ENCODE data around the gene USP7. TPM values are rescaled to one million over a fixed set of nuclear protein-coding genes. Genes with fewer than 3 reads are reported as not detected.
A peak's percentile ranks its signal among the peaks of the same experiment; 100 is the strongest.

The USP7 gene
- polyA plus RNA-seq, 3 donors, result 2.4 to 31.7 (median 4.1) TPM

DNA sequence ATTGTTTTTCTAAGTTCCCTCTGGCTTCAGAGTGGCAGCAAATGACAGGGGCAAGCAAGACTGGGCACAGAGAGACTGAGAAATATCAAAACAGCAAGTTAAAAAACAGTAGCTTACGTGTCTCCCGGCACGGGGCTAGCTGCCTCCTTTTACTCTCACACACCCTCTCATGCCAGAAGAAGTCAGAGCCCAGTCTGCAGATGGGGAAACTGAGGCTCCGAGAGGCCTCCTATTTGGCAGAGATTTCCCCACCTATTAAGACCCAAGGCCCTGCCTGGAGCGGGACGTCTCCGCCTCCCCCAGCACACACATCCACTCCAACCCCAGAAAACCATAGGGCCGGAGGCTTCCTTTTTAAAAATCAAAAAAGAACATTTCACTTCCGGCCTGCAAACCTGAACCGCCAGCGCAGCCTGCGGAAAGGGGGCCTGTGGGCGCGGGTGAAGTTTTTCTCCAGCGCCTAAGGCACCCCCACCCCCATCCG, 95.7 kb downstream of the USP7 start:
- TF ChIP-seq, protein P1, sequence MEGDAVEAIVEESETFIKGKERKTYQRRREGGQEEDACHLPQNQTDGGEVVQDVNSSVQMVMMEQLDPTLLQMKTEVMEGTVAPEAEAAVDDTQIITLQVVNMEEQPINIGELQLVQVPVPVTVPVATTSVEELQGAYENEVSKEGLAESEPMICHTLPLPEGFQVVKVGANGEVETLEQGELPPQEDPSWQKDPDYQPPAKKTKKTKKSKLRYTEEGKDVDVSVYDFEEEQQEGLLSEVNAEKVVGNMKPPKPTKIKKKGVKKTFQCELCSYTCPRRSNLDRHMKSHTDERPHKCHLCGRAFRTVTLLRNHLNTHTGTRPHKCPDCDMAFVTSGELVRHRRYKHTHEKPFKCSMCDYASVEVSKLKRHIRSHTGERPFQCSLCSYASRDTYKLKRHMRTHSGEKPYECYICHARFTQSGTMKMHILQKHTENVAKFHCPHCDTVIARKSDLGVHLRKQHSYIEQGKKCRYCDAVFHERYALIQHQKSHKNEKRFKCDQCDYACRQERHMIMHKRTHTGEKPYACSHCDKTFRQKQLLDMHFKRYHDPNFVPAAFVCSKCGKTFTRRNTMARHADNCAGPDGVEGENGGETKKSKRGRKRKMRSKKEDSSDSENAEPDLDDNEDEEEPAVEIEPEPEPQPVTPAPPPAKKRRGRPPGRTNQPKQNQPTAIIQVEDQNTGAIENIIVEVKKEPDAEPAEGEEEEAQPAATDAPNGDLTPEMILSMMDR (IDR thresholded peaks at IDR 0.05), result no peak
- H2AFZ ChIP-seq (ENCODE audit: insufficient read depth, low read depth, low read length, poor library complexity, severe bottlenecking), result peak overlapping the region; percentile 89
- peak overlapping the region; percentile 78 for H3K4me2 ChIP-seq (replicated peaks; ENCODE audit: extremely low read depth, low read length, poor library complexity, severe bottlenecking)
- Mint-ChIP-seq H3K27me3 (ENCODE audit: low read depth in 3 of 3) (peaks cover under 1 to 3% (median 2%) of the 10 kb centered on the region in 3 donors), H3K27ac (peak overlapping the region in 6 of 7 donors; percentile 54 to 79 (median 70)), H3K4me3 (peak overlapping the region; percentile 93 to 96), H3K4me1 (peaks cover 54% of the 10 kb centered on the region), H3K9me3 (no peaks in the 10 kb centered on the region), H3K36me3 (peaks cover 2 to 5% of the 10 kb centered on the region in 2 donors)
- peak overlapping the region; percentile 83 to 90 (median 84) for H3K4me3 ChIP-seq (replicated peaks in 1 of 3; ENCODE audit: low read depth in 2 of 3, low read length in 3 of 3)
- intact Hi-C loops (cut with micrococcal nuclease), result loop anchor here (5.0 to 10.0 kb wide), 2 partner anchors 71 to 193 kb away; partner anchors contain the start of genes ABAT (in 1 of the 2), PMM2 (in 1 of the 2) and TMEM186 (in 1 of the 2)
- H3K27ac ChIP-seq (ENCODE audit: low read depth in 1 of 2, low read length in 2 of 2), result peak overlapping the region in 1 of 2 donors; percentile 70
- peaks cover 53% of the 10 kb centered on the region for H3K79me2 ChIP-seq (ENCODE audit: insufficient read depth, low read length)
- H3K4me1 ChIP-seq (ENCODE audit: control insufficient read depth in 1 of 2, insufficient read depth in 2 of 2, low read length in 2 of 2), result peaks cover 38 to 58% of the 10 kb centered on the region in 2 donors
- H3K27me3 ChIP-seq (ENCODE audit: control insufficient read depth in 2 of 2, insufficient read depth in 2 of 2, low read length in 2 of 2), result no peaks in the 10 kb centered on the region
- no peaks in the 10 kb centered on the region for H3K9me3 ChIP-seq (replicated peaks in 1 of 2; ENCODE audit: control insufficient read depth in 1 of 2, insufficient read depth in 1 of 2, low read length in 2 of 2)
- peak overlapping the region; percentile 73 for H3K9ac ChIP-seq (ENCODE audit: insufficient read depth, low read length, poor library complexity, severe bottlenecking)
- peaks cover 55% of the 10 kb centered on the region for H4K20me1 ChIP-seq (ENCODE audit: insufficient read depth, low read length)
- WGBS (ENCODE audit: insufficient coverage), result under 1% methylated on average over 15 of the region's 16 CpGs
- DNase-seq, result no peak
- no peaks in the 10 kb centered on the region for H3K36me3 ChIP-seq (replicated peaks in 1 of 2; ENCODE audit: control insufficient read depth in 1 of 2, insufficient read depth in 2 of 2, low read length in 2 of 2)

DNA sequence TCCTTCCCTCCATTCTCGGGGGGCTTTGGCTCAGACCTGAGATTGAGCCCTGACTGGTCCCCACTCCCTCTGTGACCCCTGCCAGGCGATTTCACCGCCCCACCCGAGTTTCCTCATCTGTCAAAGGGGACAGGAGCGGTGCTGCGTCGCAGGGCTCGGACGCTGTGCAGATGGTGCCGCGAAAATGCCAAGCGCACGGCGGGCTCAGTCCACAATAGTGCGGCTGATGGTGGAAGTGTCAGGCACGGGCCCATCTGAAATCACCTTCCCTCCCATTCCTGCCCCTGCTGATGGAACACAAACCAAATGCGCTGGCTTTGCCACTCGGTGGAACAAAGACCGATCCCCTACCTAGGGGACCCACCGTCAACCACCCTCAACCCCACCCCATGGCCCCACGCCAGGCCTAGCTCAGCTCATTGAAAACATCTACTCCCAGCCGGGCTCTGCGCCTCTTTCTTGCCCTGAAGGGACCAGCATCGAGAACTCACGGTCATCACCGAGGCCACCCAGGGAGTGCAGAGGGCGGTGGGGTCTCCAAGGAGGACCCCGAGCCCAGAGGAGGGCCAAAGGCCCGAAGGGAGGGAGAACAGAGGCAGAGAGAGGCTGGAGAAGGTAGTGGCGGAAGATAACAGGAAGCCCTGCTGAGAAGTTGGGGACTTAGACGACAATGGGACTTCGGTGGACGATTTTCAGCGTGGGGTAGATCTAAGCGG, 96.3 kb downstream of the USP7 start:
- Histone ChIP-seq H3K27ac (ENCODE audit: low read depth in 1 of 2, low read length in 2 of 2) (peak overlapping the region in 1 of 2 donors; percentile 70), H3K4me2 (replicated peaks; ENCODE audit: extremely low read depth, low read length, poor library complexity, severe bottlenecking) (peak overlapping the region; percentile 78), H3K4me1 (ENCODE audit: control insufficient read depth in 1 of 2, insufficient read depth in 2 of 2, low read length in 2 of 2) (peaks cover 38 to 58% of the 10 kb centered on the region in 2 donors), H3K9ac (ENCODE audit: insufficient read depth, low read length, poor library complexity, severe bottlenecking) (peak overlapping the region; percentile 73), H3K4me3 (replicated peaks in 1 of 3; ENCODE audit: low read depth in 2 of 3, low read length in 3 of 3) (peak overlapping the region; percentile 83 to 90 (median 84)), H4K20me1 (ENCODE audit: insufficient read depth, low read length) (peaks cover 61% of the 10 kb centered on the region), H3K27me3 (ENCODE audit: control insufficient read depth in 2 of 2, insufficient read depth in 2 of 2, low read length in 2 of 2) (no peaks in the 10 kb centered on the region), H3K36me3 (replicated peaks in 1 of 2; ENCODE audit: control insufficient read depth in 1 of 2, insufficient read depth in 2 of 2, low read length in 2 of 2) (no peaks in the 10 kb centered on the region), H2AFZ (ENCODE audit: insufficient read depth, low read depth, low read length, poor library complexity, severe bottlenecking) (peak overlapping the region; percentile 89), H3K9me3 (replicated peaks in 1 of 2; ENCODE audit: control insufficient read depth in 1 of 2, insufficient read depth in 1 of 2, low read length in 2 of 2) (no peaks in the 10 kb centered on the region), H3K79me2 (ENCODE audit: insufficient read depth, low read length) (peaks cover 59% of the 10 kb centered on the region)
- Mint-ChIP-seq H3K4me1 (peaks cover 54% of the 10 kb centered on the region), H3K4me3 (peak overlapping the region; percentile 93 to 96), H3K36me3 (peaks cover 2 to 5% of the 10 kb centered on the region in 2 donors), H3K27me3 (ENCODE audit: low read depth in 3 of 3) (peaks cover 0 to 3% (median 2%) of the 10 kb centered on the region in 3 donors), H3K9me3 (no peaks in the 10 kb centered on the region), H3K27ac (peak overlapping the region; percentile 54 to 79 (median 70))
- DNase-seq, result no peak
- intact Hi-C loops (cut with micrococcal nuclease), result loop anchor here (5.0 to 10.0 kb wide), 2 partner anchors 70 to 193 kb away; partner anchors contain the start of genes ABAT (in 1 of the 2), PMM2 (in 1 of the 2) and TMEM186 (in 1 of the 2)
- TF ChIP-seq, protein P1 (IDR thresholded peaks at IDR 0.05), result no peak
- 9% methylated on average over 33 of the region's 35 CpGs for WGBS (ENCODE audit: insufficient coverage)
